HG02759 (cell line): ENCODE data around the gene FGF22.
"Not testable (repeated sequence)": the region's sequence is repeated elsewhere in the genome, so short reads cannot be mapped to it uniquely, and the experiment has no call there.

Experiments
- ATAC-seq: cut with Tn5 transposase; IDR thresholded peaks from one replicate; pipeline ENCODE4 v1.9.1; 2021; ENCODE audit warnings: mild to moderate bottlenecking, moderate library complexity; ENCODE audit not compliant: unreplicated experiment

The FGF22 gene

GRCh38 chr19:605061-605971, 34.4 kb upstream of the FGF22 start:
- not testable (repeated sequence) for ATAC-seq

- ATAC-seq, result no peak
These were observed 32.2 kb upstream of the FGF22 start for GRCh38 chr19:607301-608154.

DNA sequence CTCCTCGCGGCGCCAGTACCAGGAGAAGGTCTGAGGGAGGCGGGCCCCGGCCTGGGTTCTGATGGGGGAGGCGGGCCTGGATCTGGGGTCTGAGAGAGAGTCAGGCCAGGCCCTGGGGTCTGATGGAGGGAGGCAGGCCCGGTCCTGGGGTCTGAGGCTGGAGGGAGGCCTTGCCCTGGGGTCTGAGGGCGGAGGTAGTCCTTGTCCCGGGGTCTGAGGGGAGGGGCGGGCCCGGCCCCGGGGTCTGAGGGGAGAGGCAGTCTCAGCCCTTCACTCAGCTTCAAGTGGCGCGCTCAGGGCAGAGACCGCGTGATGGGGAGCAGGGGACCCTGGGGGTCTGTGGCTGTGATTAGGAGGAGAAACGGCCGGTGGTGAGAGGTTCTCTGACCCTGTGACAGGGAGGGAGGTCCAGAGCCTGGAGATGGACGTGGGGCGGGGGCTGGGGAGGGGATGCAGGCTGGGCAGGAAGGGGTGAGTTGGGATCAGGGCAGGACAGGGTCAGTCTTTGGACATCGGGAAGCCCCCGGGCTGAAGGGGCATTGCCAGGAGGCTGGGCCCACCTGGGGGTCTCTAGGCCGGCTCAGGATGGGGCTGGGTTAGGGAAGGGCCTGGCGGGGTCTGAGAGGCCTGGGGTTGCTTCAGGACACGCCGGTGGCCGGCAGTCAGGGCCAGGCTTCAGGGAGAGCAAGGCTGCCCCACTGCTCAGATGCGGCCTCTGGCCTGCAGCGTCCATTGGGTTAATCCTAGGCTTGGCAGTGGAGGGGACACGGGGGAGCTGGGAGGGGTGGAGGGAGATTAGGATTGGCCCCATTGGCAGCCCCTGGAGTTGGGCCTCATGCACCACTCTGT, 31.3 kb upstream of the FGF22 start:
- ATAC-seq, result no peak

DNA sequence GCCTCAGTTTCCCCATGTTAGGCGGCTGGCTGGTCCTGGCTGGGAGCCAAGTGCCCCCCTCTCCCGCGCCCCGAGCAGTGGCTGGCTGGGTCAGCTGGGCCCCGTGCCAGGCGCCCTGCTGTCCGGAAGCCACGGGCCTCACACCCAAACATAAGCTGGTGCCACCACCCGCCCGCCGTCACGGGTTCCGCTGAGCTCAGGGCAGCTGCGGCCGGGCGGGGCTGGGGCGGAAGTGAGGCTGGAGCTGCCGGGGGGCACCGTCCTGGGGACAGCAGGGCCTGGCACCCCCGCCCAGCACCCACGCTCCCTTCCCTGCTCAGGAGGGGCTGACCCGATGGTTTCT, 30.7 kb upstream of the FGF22 start:
- no peak for ATAC-seq

- ATAC-seq, result peak; percentile 26
These were observed 29.4 kb upstream of the FGF22 start for GRCh38 chr19:610071-610800.

DNA sequence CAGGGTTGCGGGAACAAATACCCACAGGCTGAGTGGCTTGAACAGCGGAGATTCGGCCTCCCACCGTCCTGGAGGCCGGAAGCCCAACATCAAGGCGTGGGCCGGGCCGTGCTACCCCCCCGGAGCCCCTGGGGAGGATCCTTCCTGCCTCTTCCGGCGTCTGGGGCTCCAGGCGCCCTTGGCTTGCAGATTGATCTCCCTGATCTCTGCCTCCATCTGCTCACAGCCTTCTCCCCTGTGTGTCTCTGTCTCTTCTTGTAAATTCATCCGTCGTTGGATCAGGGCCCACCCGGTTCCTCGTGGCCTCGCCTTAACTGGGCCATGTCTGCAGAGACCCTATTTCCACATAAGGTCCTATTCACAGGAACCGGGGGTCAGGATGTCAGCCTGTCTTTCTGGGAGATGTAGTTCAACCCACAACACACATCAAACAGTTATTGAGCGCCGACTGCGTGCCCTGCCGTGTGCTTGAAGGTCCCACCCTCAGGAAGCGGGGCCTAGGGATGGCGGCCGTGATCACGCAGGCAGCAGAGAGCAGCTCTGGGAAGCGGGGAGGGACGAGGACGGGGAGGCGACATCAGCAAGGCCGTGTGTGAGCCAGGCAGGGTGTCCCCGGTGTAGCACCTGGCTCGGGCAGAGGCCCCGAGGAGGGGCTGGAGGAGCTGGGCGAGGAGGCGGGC, 28.7 kb upstream of the FGF22 start:
- peak; percentile 51 for ATAC-seq

GRCh38 chr19:611481-611868, 28.2 kb upstream of the FGF22 start:
- no peak for ATAC-seq

GRCh38 chr19:612941-613340, 26.7 kb upstream of the FGF22 start:
- ATAC-seq, result no peak

DNA sequence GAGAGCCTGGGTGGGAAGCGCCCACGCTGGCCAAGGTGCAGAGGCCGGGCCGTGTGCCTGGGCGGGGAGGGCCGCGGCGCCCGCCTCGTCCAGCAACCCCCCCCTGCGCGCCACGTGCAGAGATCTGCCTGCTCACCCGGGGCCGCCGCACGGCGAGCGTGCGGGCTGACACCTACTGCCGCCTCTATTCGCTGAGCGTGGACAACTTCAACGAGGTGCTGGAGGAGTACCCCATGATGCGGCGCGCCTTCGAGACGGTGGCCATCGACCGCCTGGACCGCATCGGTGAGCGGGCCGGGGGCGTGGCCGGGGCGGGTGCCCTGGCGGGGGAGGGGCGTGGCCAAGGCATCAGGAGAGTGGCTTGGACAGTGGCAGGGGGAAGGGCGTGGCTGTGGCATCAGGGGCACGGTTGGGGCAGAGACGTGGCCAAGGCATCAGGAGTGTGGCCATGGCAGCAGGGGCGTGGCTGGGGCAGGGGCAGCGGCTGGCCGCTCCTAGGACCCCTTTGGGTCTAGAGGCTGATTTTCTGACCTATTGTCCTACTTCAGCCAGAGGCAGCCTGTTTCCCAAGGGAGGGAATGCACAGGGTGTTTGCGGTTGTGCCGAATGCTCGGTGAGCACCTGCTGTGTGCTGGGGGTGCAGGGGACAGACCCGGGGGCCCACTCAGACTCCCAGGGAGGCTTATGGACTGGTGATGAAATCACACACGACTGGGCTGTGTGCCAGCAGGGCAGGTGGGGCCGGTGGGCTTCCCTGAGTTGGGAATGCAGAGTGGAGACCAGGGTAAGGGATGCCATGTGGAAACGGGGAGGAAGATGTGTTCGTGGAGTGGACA, 25.7 kb upstream of the FGF22 start:
- ATAC-seq, result no peak

GRCh38 chr19:615619-616018, 24.1 kb upstream of the FGF22 start:
- no peak for ATAC-seq

DNA sequence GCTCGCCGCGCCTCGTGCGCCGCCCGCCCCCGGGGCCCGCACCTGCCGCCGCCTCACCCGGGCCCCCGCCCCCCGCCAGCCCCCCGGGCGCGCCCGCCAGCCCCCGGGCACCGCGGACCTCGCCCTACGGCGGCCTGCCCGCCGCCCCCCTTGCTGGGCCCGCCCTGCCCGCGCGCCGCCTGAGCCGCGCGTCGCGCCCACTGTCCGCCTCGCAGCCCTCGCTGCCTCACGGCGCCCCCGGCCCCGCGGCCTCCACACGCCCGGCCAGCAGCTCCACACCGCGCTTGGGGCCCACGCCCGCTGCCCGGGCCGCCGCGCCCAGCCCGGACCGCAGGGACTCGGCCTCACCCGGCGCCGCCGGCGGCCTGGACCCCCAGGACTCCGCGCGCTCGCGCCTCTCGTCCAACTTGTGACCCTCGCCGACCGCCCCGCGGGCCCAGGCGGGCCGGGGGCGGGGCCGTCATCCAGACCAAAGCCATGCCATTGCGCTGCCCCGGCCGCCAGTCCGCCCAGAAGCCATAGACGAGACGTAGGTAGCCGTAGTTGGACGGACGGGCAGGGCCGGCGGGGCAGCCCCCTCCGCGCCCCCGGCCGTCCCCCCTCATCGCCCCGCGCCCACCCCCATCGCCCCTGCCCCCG, 23.5 kb upstream of the FGF22 start:
- ATAC-seq, result no peak

DNA sequence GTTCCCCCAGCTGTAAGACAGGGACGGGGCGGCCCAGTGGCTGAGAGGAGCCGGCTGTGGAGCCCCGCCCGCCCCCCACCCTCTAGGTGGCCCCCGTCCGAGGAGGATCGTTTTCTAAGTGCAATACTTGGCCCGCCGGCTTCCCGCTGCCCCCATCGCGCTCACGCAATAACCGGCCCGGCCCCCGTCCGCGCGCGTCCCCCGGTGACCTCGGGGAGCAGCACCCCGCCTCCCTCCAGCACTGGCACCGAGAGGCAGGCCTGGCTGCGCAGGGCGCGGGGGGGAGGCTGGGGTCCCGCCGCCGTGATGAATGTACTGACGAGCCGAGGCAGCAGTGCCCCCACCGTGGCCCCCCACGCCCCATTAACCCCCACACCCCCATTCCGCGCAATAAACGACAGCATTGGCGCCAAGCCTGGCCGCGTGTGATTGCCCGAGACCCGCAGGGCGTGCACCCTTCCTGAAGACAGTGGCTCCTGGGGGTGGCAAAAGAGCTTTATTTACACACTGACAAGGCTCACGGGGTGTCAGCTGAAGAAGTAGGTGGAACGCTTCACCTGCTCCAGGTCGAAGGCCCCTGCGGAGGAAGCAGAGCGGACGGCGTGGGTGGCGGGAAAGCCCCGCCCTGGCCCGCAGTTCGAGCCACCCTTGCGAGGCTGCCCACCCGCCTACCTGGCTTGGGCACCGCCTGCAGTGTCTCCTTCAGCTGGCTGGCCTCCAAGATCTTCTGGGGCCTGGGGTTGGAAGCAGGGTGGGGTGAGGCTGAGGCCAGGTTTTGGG, 22.7 kb upstream of the FGF22 start:
- ATAC-seq, result no peak

DNA sequence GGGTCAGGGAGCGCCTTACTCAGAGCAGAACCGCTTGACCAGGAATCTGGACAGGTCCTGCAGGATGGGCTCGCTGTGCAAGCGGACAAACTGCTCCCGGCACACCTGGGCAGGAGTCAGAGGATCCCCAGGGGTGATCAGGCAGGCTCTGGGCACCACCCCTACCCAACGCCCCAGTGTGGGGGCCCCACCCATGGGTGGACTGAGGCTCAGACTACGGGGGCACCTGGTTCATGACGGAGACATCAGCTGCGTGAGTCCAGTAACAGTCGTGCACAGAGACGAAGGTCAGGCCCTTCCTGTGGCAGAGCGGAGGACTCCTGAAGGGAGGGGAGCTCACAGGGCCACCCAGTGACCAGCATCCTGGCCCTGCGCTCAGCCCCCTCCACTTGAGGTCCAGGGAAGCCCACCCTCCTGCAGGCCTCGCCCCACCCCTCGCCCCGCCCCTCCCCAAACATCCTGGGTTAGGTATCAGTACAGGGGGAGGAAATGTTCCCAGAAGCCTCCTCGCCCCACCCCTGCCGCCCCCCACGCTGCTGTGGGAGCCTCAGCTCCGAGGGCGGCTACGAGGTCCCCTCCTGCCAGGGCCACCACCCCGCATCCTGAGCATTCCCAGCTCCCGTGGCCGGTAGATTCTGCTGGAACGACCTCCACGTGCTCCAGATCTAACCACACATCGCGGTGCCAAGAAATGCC, 22.0 kb upstream of the FGF22 start:
- ATAC-seq, result no peak

GRCh38 chr19:618247-618619, 21.4 kb upstream of the FGF22 start:
- no peak for ATAC-seq

DNA sequence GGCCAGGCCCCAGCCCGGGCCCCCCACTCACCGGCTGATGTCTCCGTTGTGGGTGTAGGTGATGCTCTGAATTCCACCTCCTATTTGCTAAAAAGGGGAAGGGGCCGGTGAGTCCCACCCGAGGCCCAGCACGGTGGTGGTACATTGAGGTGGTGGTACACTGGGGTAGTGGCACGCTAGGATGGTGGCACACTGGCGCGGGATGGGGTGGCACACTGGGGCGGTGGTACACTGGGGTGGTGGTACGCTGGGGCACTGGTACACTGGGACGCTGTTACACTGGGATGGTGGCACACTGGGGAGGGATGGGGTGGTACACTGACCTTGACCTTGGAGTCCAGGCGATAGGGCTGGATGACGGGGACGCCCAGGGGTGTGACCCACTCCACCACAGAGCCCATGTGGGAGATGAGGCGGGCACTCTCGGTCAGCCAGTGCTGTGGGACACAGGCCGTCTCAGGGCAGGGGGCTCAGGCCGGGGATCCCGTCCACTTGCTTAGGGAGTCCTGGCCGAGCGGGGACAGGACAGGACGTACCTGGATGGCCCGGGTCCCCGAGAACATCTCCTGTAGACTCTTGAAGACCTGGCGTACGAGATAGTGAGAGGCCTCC, 20.9 kb upstream of the FGF22 start:
- ATAC-seq, result no peak

GRCh38 chr19:619286-620002, 20.2 kb upstream of the FGF22 start:
- no peak for ATAC-seq
